Measurements from ENCODE around the gene SLC25A48.

SLC25A48 gene

DNA sequence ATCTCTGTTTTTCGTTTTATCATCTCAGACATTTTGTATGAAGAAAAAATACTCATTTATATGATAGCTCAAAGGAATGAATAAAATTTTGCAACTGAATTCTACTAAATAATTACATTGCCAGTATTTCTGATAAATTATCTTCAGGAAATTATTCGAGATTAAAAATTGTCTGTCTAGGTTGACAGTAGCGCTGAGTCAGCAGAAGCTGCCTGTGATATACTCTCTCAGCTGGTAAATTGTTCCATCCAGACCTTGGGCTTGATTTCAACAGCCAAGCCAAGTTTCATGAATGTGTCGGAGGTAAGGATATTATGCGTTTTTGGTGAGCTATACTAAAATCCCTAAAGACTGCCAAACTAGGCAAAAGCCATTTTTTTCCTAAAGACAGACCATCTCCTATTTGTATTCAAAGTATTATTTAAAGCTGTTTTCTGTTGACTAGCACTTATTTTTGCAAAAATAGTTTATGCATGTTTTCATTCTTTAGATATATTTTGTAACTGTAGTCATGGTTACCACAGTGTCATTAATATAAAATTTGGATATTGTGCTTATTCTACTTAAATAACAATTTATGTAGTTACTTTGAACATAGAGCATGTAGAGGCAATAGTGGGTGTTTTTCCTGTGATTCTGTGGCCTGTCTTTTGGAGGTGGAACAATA is 102.9 kb downstream of the SLC25A48 start:
- DNase-seq: no peak
